GM12801 (cell line): ENCODE results near the gene IL12B.

ENCODE experiments used
- CTCF ChIP-seq: IDR thresholded peaks from one replicate; pipeline ENCODE4 v1.5.1; 2011; ENCODE audit warnings: control low read depth; ENCODE audit not compliant: insufficient read length; ENCODE audit errors: extremely low read depth

IL12B gene

GRCh38 chr5:159322180-159322579 lies 8.1 kb downstream of the IL12B start:
- no peak for TF ChIP-seq CTCF

- TF ChIP-seq CTCF = no peak
These were observed 10.5 kb downstream of the IL12B start for GRCh38 chr5:159319832-159320231.

- no peak for TF ChIP-seq CTCF
These were observed 10.9 kb downstream of the IL12B start for GRCh38 chr5:159319363-159319762.

- TF ChIP-seq CTCF = no peak
These were observed 11.8 kb downstream of the IL12B start for GRCh38 chr5:159318448-159318847.

GRCh38 chr5:159317849-159318248 lies 12.4 kb downstream of the IL12B start:
- TF ChIP-seq CTCF = no peak

- TF ChIP-seq CTCF = no peak
These were observed 13.5 kb downstream of the IL12B start for GRCh38 chr5:159316519-159317383.

- TF ChIP-seq CTCF = no peak
These were observed 17.1 kb downstream of the IL12B start for GRCh38 chr5:159313197-159313596.
